NCI-H748 (cell line): ENCODE data around the gene ANKRD13C.
"Not testable (repeated sequence)": the region's sequence is repeated elsewhere in the genome, so short reads cannot be mapped to it uniquely, and the experiment has no call there.

Experiments used
- DNase-seq: peaks from one replicate; lab custom pipeline; 2025; ENCODE audit not compliant: unreplicated experiment; lab: John Stamatoyannopoulos, UW

ANKRD13C gene, protein sequence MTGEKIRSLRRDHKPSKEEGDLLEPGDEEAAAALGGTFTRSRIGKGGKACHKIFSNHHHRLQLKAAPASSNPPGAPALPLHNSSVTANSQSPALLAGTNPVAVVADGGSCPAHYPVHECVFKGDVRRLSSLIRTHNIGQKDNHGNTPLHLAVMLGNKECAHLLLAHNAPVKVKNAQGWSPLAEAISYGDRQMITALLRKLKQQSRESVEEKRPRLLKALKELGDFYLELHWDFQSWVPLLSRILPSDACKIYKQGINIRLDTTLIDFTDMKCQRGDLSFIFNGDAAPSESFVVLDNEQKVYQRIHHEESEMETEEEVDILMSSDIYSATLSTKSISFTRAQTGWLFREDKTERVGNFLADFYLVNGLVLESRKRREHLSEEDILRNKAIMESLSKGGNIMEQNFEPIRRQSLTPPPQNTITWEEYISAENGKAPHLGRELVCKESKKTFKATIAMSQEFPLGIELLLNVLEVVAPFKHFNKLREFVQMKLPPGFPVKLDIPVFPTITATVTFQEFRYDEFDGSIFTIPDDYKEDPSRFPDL

GRCh38 chr1:70354332-70355110 is at the start of gene ANKRD13C:
ANKRD13C (minus strand) TSS chr1:70354722; CDS start chr1:70354408, 314 bp downstream.
- peak; percentile 97 for DNase-seq

GRCh38 chr1:70403759-70404158 is 49.2 kb upstream of the ANKRD13C start:
- no peak for DNase-seq

GRCh38 chr1:70401974-70402373 is 47.5 kb upstream of the ANKRD13C start:
- no peak for DNase-seq

GRCh38 chr1:70400335-70400734 is 45.8 kb upstream of the ANKRD13C start:
- no peak for DNase-seq

GRCh38 chr1:70397013-70397412 is 42.5 kb upstream of the ANKRD13C start:
- peak; percentile 67 for DNase-seq

GRCh38 chr1:70396607-70397006 is 42.1 kb upstream of the ANKRD13C start:
- no peak for DNase-seq

- DNase-seq, result no peak
Measured at GRCh38 chr1:70392626-70393025, 38.1 kb upstream of the ANKRD13C start.

- no peak for DNase-seq
Measured at GRCh38 chr1:70387507-70387906, 33.0 kb upstream of the ANKRD13C start.

- no peak for DNase-seq
Measured at GRCh38 chr1:70386121-70386520, 31.6 kb upstream of the ANKRD13C start.

GRCh38 chr1:70385477-70385876 is 31.0 kb upstream of the ANKRD13C start:
- DNase-seq, result no peak

DNA sequence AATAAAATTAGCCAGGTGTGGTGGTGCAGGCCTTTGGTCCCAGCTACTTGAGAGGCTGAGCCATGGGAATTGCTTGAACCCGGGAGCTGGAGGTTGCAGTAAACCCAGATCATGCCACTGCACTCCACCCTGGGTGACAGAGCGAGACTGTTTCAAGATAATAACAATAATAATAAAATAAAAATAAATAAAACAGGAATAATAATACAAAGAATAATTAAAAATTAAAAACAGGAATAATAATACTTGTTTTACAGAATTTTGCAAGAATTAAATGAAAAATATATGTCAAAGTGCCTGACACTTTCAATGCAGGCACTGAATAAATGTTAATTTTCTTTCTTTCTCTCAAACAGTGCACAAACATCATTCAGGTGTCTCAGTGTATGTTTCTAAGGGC is 30.0 kb upstream of the ANKRD13C start:
- no peak for DNase-seq

- DNase-seq, result no peak
Measured at GRCh38 chr1:70383483-70383882, 29.0 kb upstream of the ANKRD13C start.

- no peak for DNase-seq
Measured at GRCh38 chr1:70382682-70383081, 28.2 kb upstream of the ANKRD13C start.

GRCh38 chr1:70376196-70376595 is 21.7 kb upstream of the ANKRD13C start:
- DNase-seq, result no peak

DNA sequence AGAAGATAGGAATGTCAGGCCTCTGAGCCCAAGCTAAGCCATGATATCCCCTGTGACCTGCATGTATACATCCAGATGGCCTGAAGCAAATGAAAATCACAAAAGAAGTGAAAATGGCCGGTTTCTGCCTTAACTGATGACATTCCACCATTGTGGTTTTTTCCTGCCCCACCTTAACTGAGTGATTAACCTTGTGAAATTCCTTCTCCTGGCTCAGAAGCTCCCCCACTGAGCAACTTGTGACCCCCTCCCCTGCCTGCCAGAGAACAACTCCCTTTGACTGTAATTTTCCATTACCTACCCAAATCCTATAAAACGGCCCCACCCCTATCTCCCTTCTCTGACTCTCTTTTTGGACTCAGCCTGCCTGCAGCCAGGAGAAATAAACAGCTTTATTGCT is 19.1 kb upstream of the ANKRD13C start:
- DNase-seq, result not testable (repeated sequence)

DNA sequence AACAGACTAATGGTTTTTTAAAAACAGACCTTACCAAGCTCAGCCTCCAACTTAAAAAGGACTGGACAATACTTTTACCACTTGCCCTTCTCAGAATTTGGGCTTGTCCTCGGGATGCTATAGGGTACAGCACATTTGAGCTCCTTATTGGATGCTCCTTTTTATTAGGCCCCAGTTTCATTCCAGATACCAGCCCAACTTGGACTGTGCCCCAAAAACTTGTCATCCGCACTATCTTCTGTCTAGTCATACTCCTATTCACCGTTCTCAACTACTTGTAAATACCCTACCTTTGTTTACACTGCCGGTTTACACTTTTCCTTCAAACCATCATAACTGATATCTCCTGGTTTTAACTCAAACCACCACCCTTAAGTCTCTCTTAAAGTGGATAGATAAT is 17.9 kb upstream of the ANKRD13C start:
- DNase-seq, result no peak

GRCh38 chr1:70371586-70371985 is 17.1 kb upstream of the ANKRD13C start:
- not testable (repeated sequence) for DNase-seq

DNA sequence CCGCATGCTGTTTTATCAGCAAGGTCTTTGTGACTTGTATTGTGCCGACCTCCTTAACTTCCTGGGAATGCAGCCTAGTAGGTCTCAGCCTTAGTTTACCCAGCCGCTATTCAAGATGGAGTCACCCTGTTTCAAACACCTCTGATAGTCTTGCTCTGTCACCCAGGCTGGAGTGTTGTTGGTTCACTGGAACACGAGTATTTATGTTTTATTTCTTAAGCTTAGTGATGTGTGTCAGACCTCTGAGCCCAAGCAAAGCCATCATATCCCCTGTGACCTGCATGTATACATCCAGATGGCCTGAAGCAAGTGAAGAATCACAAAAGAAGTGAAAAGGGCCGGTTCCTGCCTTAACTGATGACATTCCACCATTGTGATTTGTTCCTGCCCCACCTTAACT is 12.9 kb upstream of the ANKRD13C start:
- not testable (repeated sequence) for DNase-seq

DNA sequence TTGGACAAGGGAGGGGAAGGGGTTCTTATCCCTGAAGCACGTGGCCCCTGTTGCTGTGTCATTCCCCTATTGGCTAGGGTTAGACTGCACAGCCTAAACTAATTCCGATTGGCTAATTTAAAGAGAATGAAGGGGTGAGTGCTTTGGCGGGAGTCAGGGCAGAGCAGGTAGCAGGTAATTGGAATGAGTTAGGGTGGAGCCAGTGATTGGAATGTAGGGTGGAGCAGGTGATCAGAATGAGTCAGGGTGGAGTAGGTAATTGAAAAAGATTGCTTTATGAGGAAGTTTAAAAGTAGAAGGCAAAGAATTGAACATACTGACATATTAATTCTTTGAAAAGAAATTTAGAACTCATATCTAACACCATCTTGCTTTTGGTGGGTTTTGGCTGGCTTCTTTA is 12.5 kb upstream of the ANKRD13C start:
- peak; percentile 7 for DNase-seq

DNA sequence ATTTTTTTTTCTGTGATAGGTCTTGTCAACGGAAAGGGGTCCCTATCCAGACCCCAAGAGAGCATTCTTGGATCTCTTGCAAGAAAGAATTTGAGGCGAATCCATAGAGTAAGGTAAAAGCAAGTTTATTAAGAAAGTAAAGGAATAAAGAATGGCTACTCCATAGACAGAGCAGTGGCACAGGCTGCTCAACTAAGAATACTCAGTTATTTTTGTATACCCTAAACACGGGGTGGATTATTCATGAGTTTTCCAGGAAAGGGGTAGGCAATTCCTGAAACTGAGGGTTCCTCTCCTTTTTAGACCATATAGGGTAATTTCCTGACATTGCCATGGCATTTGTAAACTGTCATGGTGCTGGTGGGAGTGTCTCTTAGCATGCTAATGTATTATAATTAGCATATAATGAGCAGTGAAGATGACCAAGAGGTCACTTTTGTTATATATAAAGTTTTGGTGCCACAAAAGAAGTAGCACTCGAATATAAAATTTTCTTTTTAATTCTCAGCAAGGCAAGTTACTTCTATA is 12.0 kb upstream of the ANKRD13C start:
- not testable (repeated sequence) for DNase-seq

- DNase-seq, result no peak
Measured at GRCh38 chr1:70364439-70364838, 9.9 kb upstream of the ANKRD13C start.
